ENCODE data around the gene EPHB6. TPM values are rescaled to one million over a fixed set of nuclear protein-coding genes. Genes with fewer than 3 reads are reported as not detected.

Gene EPHB6
- total RNA-seq, 2 experiments from 2014 or later: 0.41 to 0.57 TPM

DNA sequence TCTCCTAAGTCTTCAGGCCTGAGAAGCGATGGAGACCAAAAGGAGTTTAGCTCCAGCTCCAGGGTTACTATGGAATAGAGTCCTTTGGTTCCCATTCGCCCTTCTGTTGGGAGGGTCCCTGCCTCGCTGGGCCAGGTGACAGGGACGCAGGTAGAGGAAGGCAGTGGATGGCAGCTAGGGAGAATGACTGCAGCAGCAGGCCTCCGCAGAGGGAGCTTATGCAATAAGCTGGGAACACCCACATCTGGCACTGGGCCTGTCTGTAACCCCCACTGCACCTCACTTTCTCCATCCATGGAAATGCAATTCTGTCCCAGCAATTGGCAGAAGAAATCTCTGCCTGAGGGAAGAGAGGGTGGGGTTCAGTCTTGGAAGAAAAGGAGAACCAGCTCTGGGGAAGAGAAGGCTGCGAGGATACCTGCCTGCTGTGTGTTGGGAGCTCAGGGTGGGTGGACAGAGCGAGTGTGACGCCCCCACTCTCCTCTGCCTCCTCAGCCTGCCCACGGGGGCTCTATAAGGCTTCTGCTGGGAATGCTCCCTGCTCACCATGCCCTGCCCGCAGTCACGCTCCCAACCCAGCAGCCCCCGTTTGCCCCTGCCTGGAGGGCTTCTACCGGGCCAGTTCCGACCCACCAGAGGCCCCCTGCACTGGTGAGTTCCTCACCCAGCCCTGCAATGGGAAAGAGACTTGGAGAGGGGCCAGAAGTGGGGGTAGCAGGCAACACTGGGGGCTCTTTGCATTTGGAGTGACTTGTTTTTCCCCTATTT lies 10.3 kb downstream of the EPHB6 start:
- DNase-seq (ENCODE audit: low spot score): no peak
- POLR2A ChIA-PET: no interaction called here
- no peak overlapping the region for H2AFZ ChIP-seq (ENCODE audit: low read length)
- intact Hi-C loops (cut with micrococcal nuclease; ENCODE audit: unreplicated experiment): no loop called here
- BruUV-seq (replicated peaks): no TSS peak
- no peaks in the 10 kb centered on the region for H3K79me2 ChIP-seq (ENCODE audit: insufficient read depth, low read depth, low read length)
- no peaks in the 10 kb centered on the region for H4K20me1 ChIP-seq (ENCODE audit: insufficient read depth, low read length)
- CTCF ChIA-PET (ENCODE audit: unreplicated experiment): interaction anchor here (0.5 kb wide), 2 partner anchors 8 to 164 kb away, joined by 3 to 7 read pairs; no protein-coding TSS in a partner anchor
- no peak for TF ChIP-seq EZH2phosphoT487 (IDR thresholded peaks at IDR 0.05; ENCODE audit: borderline replicate concordance, low read depth, low read length)
- TF ChIP-seq, protein P1, sequence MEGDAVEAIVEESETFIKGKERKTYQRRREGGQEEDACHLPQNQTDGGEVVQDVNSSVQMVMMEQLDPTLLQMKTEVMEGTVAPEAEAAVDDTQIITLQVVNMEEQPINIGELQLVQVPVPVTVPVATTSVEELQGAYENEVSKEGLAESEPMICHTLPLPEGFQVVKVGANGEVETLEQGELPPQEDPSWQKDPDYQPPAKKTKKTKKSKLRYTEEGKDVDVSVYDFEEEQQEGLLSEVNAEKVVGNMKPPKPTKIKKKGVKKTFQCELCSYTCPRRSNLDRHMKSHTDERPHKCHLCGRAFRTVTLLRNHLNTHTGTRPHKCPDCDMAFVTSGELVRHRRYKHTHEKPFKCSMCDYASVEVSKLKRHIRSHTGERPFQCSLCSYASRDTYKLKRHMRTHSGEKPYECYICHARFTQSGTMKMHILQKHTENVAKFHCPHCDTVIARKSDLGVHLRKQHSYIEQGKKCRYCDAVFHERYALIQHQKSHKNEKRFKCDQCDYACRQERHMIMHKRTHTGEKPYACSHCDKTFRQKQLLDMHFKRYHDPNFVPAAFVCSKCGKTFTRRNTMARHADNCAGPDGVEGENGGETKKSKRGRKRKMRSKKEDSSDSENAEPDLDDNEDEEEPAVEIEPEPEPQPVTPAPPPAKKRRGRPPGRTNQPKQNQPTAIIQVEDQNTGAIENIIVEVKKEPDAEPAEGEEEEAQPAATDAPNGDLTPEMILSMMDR (conservative IDR thresholded peaks at IDR 0.05; ENCODE audit: low read length): no peak
- no peak overlapping the region for H3K27ac ChIP-seq (ENCODE audit: low read depth, low read length, poor library complexity, severe bottlenecking)
- no peaks in the 10 kb centered on the region for H3K9me2 ChIP-seq (ENCODE audit: insufficient read depth, low read length)
- H3K4me3 ChIP-seq (ENCODE audit: low read depth, low read length, poor library complexity, severe bottlenecking): no peak overlapping the region
- H3K4me2 ChIP-seq (ENCODE audit: low read length): no peak overlapping the region
- no peaks in the 10 kb centered on the region for H3K9me3 ChIP-seq (ENCODE audit: low read length)
- H3K36me3 ChIP-seq (ENCODE audit: insufficient read depth, low read length): no peaks in the 10 kb centered on the region
- H3K4me1 ChIP-seq (ENCODE audit: insufficient read depth, low read length, poor library complexity, severe bottlenecking): no peaks in the 10 kb centered on the region

GRCh38 chr7:142865766-142866165 lies 10.9 kb downstream of the EPHB6 start:
- CTCF ChIA-PET (ENCODE audit: unreplicated experiment): interaction anchor here (0.5 kb wide), 1 partner anchor 165 kb away, joined by 7 read pairs; no protein-coding TSS in a partner anchor

More at GRCh38 chr7:142865766-142866165, 10.9 kb downstream of the EPHB6 start:
- Histone ChIP-seq H3K27ac (ENCODE audit: low read depth, low read length, poor library complexity, severe bottlenecking) (no peak overlapping the region), H3K9me3 (ENCODE audit: low read length) (no peaks in the 10 kb centered on the region), H2AFZ (ENCODE audit: low read length) (no peak overlapping the region), H3K4me3 (ENCODE audit: low read depth, low read length, poor library complexity, severe bottlenecking) (no peak overlapping the region), H4K20me1 (ENCODE audit: insufficient read depth, low read length) (no peaks in the 10 kb centered on the region), H3K36me3 (ENCODE audit: insufficient read depth, low read length) (no peaks in the 10 kb centered on the region), H3K4me1 (ENCODE audit: insufficient read depth, low read length, poor library complexity, severe bottlenecking) (no peaks in the 10 kb centered on the region), H3K79me2 (ENCODE audit: insufficient read depth, low read depth, low read length) (no peaks in the 10 kb centered on the region), H3K4me2 (ENCODE audit: low read length) (no peak overlapping the region), H3K9me2 (ENCODE audit: insufficient read depth, low read length) (no peaks in the 10 kb centered on the region)
- TF ChIP-seq, protein P1 (conservative IDR thresholded peaks at IDR 0.05; ENCODE audit: low read length): no peak
- no peak for TF ChIP-seq EZH2phosphoT487 (IDR thresholded peaks at IDR 0.05; ENCODE audit: borderline replicate concordance, low read depth, low read length)
- intact Hi-C loops (cut with micrococcal nuclease; ENCODE audit: unreplicated experiment): no loop called here
- POLR2A ChIA-PET: interaction anchor here (0.7 kb wide), 1 partner anchor 56 kb away, joined by 3 read pairs; no protein-coding TSS in a partner anchor
- no TSS peak for BruUV-seq (replicated peaks)
- DNase-seq (ENCODE audit: low spot score): no peak

All from OCI-LY7 (cell line).